HG02623 (cell line): ENCODE measurements around the gene ASCL5.

Experiments used
- ATAC-seq: cut with Tn5 transposase; IDR thresholded peaks from one replicate; pipeline ENCODE4 v1.9.1; 2021; ENCODE audit warnings: moderate library complexity; ENCODE audit not compliant: unreplicated experiment

The ASCL5 gene

GRCh38 chr1:201153474-201154388 is 26.7 kb upstream of the ASCL5 start:
- peak; percentile 71 for ATAC-seq

- ATAC-seq: no peak
Observed at GRCh38 chr1:201149400-201149799, 22.4 kb upstream of the ASCL5 start.

- ATAC-seq: no peak
Observed at GRCh38 chr1:201147396-201148015, 20.5 kb upstream of the ASCL5 start.

GRCh38 chr1:201146626-201147390 is 19.8 kb upstream of the ASCL5 start:
- ATAC-seq: no peak

- no peak for ATAC-seq
Observed at GRCh38 chr1:201145816-201146215, 18.8 kb upstream of the ASCL5 start.

- ATAC-seq: no peak
Observed at GRCh38 chr1:201145132-201145531, 18.1 kb upstream of the ASCL5 start.

- no peak for ATAC-seq
Observed at GRCh38 chr1:201144701-201145100, 17.7 kb upstream of the ASCL5 start.

GRCh38 chr1:201143726-201144635 is 17.0 kb upstream of the ASCL5 start:
- no peak for ATAC-seq

GRCh38 chr1:201142849-201143725 is 16.1 kb upstream of the ASCL5 start:
- no peak for ATAC-seq

GRCh38 chr1:201142011-201142848 is 15.2 kb upstream of the ASCL5 start:
- ATAC-seq: no peak

- no peak for ATAC-seq
Observed at GRCh38 chr1:201141418-201141817, 14.4 kb upstream of the ASCL5 start.

GRCh38 chr1:201140941-201141260 is 13.9 kb upstream of the ASCL5 start:
- ATAC-seq: no peak

GRCh38 chr1:201140235-201140940 is 13.4 kb upstream of the ASCL5 start:
- ATAC-seq: no peak

- ATAC-seq: no peak
Observed at GRCh38 chr1:201139756-201140155, 12.8 kb upstream of the ASCL5 start.

- ATAC-seq: no peak
Observed at GRCh38 chr1:201139306-201139705, 12.3 kb upstream of the ASCL5 start.

- no peak for ATAC-seq
Observed at GRCh38 chr1:201138311-201138840, 11.4 kb upstream of the ASCL5 start.

GRCh38 chr1:201137579-201138310 is 10.8 kb upstream of the ASCL5 start:
- ATAC-seq: no peak
